Epithelial cell of proximal tubule (primary cell): Measurements from ENCODE around the gene DDX10. TPM values are rescaled to one million over a fixed set of nuclear protein-coding genes. Genes with fewer than 3 reads are reported as not detected.

Source experiments
- DNase-seq: peaks from one replicate; pipeline ENCODE4 v3.0.0-alpha.2; 2011; ENCODE audit warnings: low read depth
- H3K4me3 ChIP-seq: 2 replicates; pipeline ENCODE4 v1.5.1; 2011; ENCODE audit warnings: low read depth, mild to moderate bottlenecking, low read length
- total RNA-seq: library from RNA; depleted of rRNA; stranded (reverse); fragments of >200 nt; gene quantifications from 2 replicates; pipeline ENCODE4 v1.2.3, GENCODE V29; 2015
- TF ChIP-seq, protein P1 (sequence below): conservative IDR thresholded peaks from 2 replicates; pipeline ENCODE4 v1.5.1; 2012; ENCODE audit warnings: low read depth, mild to moderate bottlenecking, low read length

Gene DDX10
- total RNA-seq, 1 donor from 2014 or later, result 28.9 TPM

DNA sequence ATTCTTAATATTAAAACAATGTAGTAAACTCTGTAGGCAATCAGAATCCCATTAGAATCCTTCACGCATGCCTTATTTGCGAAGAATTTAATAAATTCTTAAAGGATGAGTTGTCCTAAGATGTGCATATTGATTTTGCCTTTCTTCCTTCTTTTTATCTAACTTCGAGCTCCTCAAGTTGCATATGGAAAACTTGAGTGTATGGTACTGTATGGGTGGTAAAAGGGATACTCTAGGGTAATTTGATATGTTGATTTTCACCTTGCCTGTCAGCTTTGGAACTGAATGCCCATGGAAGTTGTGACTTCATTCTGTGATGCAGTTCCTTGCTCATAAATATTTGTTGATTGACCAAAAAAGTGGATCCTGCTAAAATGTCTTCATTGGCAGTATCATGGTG is 193.8 kb downstream of the DDX10 start:
- TF ChIP-seq, protein P1, sequence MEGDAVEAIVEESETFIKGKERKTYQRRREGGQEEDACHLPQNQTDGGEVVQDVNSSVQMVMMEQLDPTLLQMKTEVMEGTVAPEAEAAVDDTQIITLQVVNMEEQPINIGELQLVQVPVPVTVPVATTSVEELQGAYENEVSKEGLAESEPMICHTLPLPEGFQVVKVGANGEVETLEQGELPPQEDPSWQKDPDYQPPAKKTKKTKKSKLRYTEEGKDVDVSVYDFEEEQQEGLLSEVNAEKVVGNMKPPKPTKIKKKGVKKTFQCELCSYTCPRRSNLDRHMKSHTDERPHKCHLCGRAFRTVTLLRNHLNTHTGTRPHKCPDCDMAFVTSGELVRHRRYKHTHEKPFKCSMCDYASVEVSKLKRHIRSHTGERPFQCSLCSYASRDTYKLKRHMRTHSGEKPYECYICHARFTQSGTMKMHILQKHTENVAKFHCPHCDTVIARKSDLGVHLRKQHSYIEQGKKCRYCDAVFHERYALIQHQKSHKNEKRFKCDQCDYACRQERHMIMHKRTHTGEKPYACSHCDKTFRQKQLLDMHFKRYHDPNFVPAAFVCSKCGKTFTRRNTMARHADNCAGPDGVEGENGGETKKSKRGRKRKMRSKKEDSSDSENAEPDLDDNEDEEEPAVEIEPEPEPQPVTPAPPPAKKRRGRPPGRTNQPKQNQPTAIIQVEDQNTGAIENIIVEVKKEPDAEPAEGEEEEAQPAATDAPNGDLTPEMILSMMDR, result no peak
- H3K4me3 ChIP-seq, result no peak overlapping the region
- DNase-seq, result no peak

DNA sequence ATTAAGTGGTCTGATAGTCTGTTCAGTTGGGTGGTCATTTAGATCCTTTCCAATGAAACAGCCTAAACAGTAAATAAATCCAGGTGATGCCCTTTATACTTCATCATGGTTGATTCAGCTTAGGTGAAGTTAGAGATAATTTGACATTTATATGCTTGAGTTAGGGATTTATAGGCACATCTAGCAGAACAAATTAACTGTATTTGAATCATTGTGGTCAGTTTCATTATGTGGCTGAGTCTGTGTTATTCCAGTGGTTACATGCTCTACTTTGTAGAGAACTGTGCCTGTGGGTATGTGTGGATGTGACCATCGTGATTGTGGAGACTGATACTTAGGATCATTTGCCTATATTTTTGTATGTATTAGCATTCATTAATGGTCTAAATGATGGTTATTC is 194.6 kb downstream of the DDX10 start:
- DNase-seq, result no peak
- TF ChIP-seq, protein P1, result no peak
- H3K4me3 ChIP-seq, result no peak overlapping the region

DNA sequence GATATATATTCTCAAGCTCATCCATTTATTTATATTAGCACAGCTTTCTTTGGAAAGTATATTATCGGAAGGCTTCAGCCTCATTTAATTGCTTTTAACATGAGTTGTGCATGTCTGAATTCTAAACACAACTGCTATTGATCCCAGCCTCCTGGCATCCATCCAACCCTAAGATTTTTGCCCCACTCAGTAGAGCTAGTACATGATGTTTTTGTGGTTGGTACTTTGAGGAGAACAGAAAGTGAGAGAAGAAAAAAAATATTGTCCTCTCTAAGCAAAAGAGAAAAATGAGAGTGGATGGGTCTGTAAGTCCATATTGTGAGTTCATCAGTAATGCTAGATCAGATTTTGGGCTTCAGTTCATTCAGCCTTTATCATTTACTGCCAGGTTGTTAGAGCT is 198.7 kb downstream of the DDX10 start:
- no peak for DNase-seq
- no peak overlapping the region for H3K4me3 ChIP-seq
- TF ChIP-seq, protein P1, result no peak

DNA sequence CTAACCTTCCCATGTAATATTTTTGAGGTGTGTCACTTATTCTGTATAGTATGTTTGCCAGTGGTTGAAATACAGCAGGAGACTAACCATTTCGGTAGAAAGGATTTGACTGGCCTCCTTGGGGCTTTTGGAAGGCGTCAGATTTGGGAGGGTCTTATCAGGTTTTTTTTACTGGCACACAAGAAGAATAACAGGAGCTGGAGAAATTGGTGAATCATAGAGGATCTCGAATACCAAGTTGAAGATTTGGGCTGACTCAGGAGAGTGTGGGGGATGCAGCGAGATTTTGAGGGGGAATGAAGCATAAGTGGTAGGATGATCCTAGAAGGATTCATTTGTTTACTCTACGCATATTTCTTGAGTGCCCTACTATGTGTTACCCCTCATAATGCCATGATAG is 200.5 kb downstream of the DDX10 start:
- DNase-seq, result no peak
- TF ChIP-seq, protein P1, result no peak
- H3K4me3 ChIP-seq, result no peak overlapping the region

DNA sequence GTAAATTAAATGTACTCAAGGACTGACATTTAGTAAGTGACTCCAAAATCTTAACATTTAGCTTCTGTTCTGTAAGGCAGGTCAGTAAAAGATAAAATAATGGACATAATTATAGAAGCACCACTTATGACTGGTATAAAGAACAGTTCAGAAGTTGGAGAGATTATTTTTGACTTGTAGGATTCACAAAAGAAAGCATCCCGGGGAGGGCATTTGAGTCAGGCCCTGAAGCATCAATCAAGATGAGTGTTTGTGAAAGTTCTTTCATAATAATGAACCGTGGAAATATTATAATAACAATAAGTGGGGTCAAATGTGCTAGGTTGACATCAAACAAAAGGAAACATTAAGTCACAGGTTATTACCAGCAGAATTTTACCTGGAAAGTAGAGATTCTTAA is 201.9 kb downstream of the DDX10 start:
- no peak overlapping the region for H3K4me3 ChIP-seq
- TF ChIP-seq, protein P1, result no peak
- no peak for DNase-seq

DNA sequence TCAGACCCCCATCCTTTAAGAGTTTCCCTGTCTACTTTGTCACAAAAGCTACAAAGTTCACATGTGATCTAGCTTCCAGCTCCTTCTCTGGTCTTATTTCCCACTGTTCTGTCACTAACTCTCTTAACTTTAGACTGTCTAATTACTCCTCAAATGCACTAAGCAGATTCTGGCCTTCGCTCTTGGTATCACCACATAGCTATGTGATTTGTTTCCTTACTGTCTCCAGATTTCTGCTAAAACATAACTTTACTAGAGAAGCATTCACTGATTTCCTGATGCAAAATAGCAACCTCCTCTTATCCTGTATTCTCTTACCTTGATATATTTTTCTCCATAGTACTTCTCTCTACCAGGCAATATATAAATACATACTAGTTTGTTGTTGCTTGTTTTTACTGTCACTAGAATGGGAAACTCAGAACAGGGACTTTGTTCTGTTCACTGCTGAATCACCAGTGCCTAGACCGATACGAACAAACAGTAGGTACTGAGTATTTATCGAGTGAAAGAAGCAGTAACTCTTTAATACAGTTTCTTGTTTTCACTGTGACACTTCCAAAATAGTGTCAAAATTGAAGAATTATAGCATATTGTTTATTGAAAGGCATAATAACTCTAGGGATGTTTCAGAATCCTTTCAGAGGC is 205.6 kb downstream of the DDX10 start:
- peak; percentile 61 for DNase-seq
- TF ChIP-seq, protein P1, result no peak
- peak overlapping the region; percentile 1 for H3K4me3 ChIP-seq

DNA sequence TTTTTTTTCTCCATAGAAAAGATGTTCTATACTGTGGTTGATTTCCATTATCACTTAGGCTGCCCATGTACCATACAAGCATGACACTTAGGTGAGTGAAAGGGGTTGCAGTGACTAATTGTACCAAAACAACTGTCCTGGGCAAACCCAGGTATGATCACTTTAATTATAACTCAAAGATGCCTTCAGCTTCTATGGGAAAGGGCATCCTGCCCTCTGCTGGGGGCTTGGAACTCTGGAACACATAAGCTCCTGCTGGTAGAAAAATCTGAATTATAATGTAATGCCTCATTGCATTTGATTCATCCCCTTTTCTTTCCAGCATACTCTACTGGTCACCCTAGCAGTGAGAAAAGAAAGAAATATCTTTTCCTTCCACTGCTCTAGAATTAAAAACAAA is 206.3 kb downstream of the DDX10 start:
- TF ChIP-seq, protein P1, result peak; percentile 92
- no peak overlapping the region for H3K4me3 ChIP-seq
- no peak for DNase-seq
